Right atrium auricular region (tissue), 2 donors: Measurements from ENCODE around the gene PDXK. TPM values are rescaled to one million over a fixed set of nuclear protein-coding genes. Genes with fewer than 3 reads are reported as not detected.

ENCODE experiments used
- DNase-seq: peaks from one replicate; pipeline ENCODE4 v3.0.0-alpha.2; 2019; ENCODE audit warnings: low spot score
- H3K27ac ChIP-seq, 2 donors: fragments of 200-600 bp; sonication (generic); 1 replicate in 1 of 2; 2 replicates in 1 of 2; pipeline ENCODE4 v1.5.1; 2016 to 2019
- H3K27me3 ChIP-seq, 2 donors: fragments of 200-600 bp; sonication (generic); one replicate each; pipeline versions ENCODE4 v1.5.1 to v1.6.0; 2017 to 2019
- H3K36me3 ChIP-seq: fragments of 200-600 bp; sonication (generic); one replicate; pipeline ENCODE4 v1.5.1; 2016
- H3K4me1 ChIP-seq, 2 donors: fragments of 200-600 bp; sonication (generic); one replicate each; pipeline versions ENCODE4 v1.5.1 to v1.6.0; 2017 to 2019
- H3K4me3 ChIP-seq, 2 donors: fragments of 200-600 bp; sonication (generic); 1 replicate in 1 of 2; 2 replicates in 1 of 2; pipeline ENCODE4 v1.5.1; 2017 to 2019; ENCODE audit warnings: mild to moderate bottlenecking in 1 of 2, moderate library complexity in 1 of 2
- H3K9me3 ChIP-seq, 2 donors: fragments of 200-600 bp; sonication (generic); one replicate each; pipeline ENCODE4 v1.5.1; 2019
- CTCF ChIP-seq, 2 donors: fragments of 200-600 bp; sonication (generic); IDR thresholded peaks; one replicate each; pipeline ENCODE4 v1.5.1; 2019; ENCODE audit warnings: antibody characterized with exemption in 2 of 2
- total RNA-seq, 2 donors: library from RNA; depleted of rRNA; stranded (reverse); fragments of >200 nt; gene quantifications; one replicate each; pipeline ENCODE4 v1.1.0, GENCODE V29; 2016

PDXK gene
- total RNA-seq, 2 donors from 2014 or later = 29.1 to 45.7 TPM

DNA sequence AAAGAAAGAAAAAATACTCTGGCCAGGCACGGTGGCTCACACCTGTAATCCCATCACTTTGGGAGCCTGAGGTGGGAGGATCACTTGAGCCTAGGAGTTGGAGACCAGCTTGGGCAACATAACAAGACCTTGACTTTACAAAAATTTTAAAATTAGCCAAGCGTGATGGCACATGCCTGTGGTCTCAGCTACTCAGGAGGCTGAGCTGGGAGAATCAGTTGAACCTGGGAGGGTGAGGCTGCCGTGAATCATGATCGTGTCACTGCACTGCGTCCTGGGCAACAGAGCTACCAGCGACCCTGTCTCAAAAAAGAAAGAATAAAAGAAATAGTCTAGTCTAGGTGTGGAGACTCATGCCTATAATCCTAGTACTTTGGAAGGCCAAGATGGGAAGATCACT lies 37.3 kb upstream of the PDXK start:
- peaks cover 68% of the 10 kb centered on the region for H3K36me3 ChIP-seq
- DNase-seq = no peak

GRCh38 chr21:43684424-43684823 lies 34.5 kb upstream of the PDXK start:
- no peak overlapping the region for H3K4me3 ChIP-seq
- no peak for TF ChIP-seq CTCF (IDR thresholded peaks at IDR 0.05)
- no peak for DNase-seq
- no peaks in the 10 kb centered on the region for H3K9me3 ChIP-seq
- peaks cover 73% of the 10 kb centered on the region for H3K36me3 ChIP-seq
- H3K27ac ChIP-seq = no peak overlapping the region
- H3K27me3 ChIP-seq = no peaks in the 10 kb centered on the region
- no peaks in the 10 kb centered on the region for H3K4me1 ChIP-seq

More for the DNA sequence above, 37.3 kb upstream of the PDXK start:
- no peak for TF ChIP-seq CTCF (IDR thresholded peaks at IDR 0.05)
- H3K27ac ChIP-seq = no peak overlapping the region
- H3K9me3 ChIP-seq = no peaks in the 10 kb centered on the region
- H3K4me1 ChIP-seq = no peaks in the 10 kb centered on the region
- H3K27me3 ChIP-seq = no peaks in the 10 kb centered on the region
- no peak overlapping the region for H3K4me3 ChIP-seq

DNA sequence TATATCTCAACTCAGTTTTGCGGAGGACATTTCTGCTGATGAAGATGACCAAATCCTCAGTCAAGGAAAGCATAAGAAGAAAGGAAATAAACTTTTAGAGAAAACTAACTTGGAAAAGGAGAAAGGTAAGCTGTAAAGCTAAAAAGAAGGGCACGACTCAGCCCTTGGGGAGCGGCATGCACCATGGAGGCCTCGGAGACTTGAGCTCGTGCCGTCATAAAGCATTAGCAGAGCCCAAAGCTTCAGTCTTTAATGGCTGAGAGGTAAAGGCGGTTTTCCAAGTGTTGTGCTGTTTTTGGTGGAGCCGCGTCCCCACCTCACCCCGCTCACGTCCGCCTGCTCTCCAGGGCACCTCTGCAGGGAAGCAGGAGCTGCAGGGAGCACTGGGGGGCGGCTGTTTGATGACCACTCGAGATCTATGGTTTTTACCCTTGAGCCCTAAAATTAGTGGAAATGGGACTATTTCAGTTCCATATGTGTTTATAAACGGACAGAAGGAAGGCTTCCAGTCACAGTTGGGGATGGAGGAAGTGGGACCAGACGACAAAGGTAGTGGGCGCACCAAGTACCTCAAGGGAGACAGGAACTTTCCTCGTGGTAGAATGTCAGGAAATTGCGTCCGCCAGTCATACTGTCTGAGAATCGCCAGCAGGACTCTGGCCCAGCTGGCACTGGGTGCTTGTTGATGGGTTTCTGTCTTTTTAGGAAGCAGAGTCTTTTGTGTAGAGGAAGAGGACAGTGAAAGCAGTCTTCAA lies 31.9 kb upstream of the PDXK start:
- H3K9me3 ChIP-seq = no peaks in the 10 kb centered on the region
- H3K4me1 ChIP-seq = no peaks in the 10 kb centered on the region
- H3K27me3 ChIP-seq = no peaks in the 10 kb centered on the region
- TF ChIP-seq CTCF (IDR thresholded peaks at IDR 0.05) = no peak
- H3K4me3 ChIP-seq = no peak overlapping the region
- peaks cover 82% of the 10 kb centered on the region for H3K36me3 ChIP-seq
- H3K27ac ChIP-seq = no peak overlapping the region
- no peak for DNase-seq

- no peaks in the 10 kb centered on the region for H3K4me1 ChIP-seq
- no peak overlapping the region for H3K4me3 ChIP-seq
- peaks cover 89% of the 10 kb centered on the region for H3K36me3 ChIP-seq
- no peaks in the 10 kb centered on the region for H3K27me3 ChIP-seq
- no peak for TF ChIP-seq CTCF (IDR thresholded peaks at IDR 0.05)
- no peaks in the 10 kb centered on the region for H3K9me3 ChIP-seq
- DNase-seq = no peak
- H3K27ac ChIP-seq = no peak overlapping the region
Observed at GRCh38 chr21:43687566-43688399, 31.1 kb upstream of the PDXK start.

DNA sequence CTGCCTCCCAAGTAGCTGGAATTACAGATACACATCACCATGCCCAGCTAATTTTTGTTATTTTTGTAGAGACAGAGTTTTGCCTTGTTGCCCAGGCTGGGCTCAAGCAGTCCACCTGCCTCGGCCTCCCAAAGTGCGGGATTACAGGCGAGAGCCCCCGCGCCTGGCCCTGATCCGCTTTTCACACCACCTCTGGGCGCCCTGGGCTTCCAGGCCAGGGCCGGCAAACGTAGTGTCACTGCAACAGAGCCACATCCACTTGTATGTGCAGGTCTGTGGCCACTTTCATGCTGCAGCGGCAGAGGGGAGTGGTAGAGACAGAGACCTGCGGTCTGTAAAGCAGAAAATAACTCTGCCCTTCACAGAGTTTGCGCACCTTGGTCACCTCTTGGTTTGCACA lies 30.0 kb upstream of the PDXK start:
- no peak overlapping the region for H3K27ac ChIP-seq
- H3K36me3 ChIP-seq = peaks cover 86% of the 10 kb centered on the region
- no peak for TF ChIP-seq CTCF (IDR thresholded peaks at IDR 0.05)
- H3K4me1 ChIP-seq = no peaks in the 10 kb centered on the region
- DNase-seq = no peak
- no peak overlapping the region for H3K4me3 ChIP-seq
- H3K27me3 ChIP-seq = no peaks in the 10 kb centered on the region
- no peaks in the 10 kb centered on the region for H3K9me3 ChIP-seq
